Activated T-helper 1 cell treated with Interleukin-2 at 50 U/mL for 16 hours (primary cell): ENCODE results near the gene MAP3K4.
"Not testable (repeated sequence)": the region's sequence is repeated elsewhere in the genome, so short reads cannot be mapped to it uniquely, and the experiment has no call there.

Experiments used
- DNase-seq: peaks from one replicate; pipeline ENCODE4 v3.0.0-alpha.2; 2020; ENCODE audit warnings: low read depth

The MAP3K4 gene

GRCh38 chr6:161082215-161082614 is 90.6 kb downstream of the MAP3K4 start:
- no peak for DNase-seq

- no peak for DNase-seq
These were observed 93.7 kb downstream of the MAP3K4 start for GRCh38 chr6:161085246-161085645.

- no peak for DNase-seq
These were observed 97.2 kb downstream of the MAP3K4 start for GRCh38 chr6:161088676-161089328.

DNA sequence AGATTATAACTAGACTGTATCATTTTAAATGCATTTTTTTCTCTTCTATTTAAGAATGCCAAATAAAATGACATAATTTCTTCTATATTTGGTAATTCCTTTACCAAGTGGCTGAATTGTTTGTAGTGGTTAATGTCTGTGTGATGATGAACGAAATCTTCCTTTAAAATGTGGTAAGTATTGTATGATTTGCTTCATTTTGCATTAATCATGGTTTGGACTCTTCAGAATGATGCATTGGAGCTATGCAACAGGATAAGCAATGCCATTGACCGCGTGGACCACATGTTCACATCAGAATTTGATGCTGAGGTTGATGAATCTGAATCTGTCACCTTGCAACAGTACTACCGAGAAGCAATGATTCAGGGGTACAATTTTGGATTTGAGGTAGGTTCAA is 99.6 kb downstream of the MAP3K4 start:
- no peak for DNase-seq

- no peak for DNase-seq
These were observed 100.6 kb downstream of the MAP3K4 start for GRCh38 chr6:161091972-161092701.

DNA sequence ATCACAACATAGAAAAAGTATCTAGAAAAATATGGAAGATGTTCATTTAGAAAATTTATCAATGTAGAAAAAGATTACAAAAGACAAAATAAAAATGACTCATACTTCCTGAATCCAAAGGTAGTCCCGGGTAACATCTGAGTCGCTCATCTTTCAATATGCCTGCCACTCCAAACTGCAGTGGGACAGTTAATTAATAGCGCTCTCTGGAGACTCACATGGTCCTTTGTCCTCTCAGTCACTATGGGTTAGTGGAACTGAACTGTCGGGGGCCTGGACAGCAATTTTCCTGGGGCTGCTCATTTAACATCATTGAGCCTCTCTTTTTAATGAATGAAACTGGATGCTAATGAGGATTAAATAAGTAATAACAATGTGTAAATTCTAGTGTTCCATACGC is 103.4 kb downstream of the MAP3K4 start:
- DNase-seq = no peak

- DNase-seq = no peak
These were observed 104.3 kb downstream of the MAP3K4 start for GRCh38 chr6:161095916-161096315.

DNA sequence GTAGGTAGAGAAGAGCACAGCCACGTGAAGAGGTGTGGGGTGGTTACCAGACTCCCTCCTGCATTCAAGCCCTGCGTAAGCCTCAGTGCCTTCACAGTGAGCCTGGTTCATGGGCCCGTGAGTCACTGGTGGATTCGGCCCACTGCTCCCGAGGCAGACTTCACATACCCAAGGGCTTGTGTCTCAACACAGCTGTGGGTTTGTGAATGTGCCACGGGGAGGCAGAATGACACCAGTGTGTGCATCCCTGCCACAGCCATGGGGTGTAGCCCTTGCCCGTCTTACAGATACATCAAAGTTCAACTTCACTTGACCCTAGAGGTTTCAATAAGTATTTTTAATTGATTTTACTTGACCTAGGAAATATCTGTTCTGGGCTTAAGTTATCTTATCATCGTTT is 108.5 kb downstream of the MAP3K4 start:
- no peak for DNase-seq

- no peak for DNase-seq
These were observed 109.9 kb downstream of the MAP3K4 start for GRCh38 chr6:161101517-161101916.

- DNase-seq = no peak
These were observed 111.9 kb downstream of the MAP3K4 start for GRCh38 chr6:161103475-161103874.

DNA sequence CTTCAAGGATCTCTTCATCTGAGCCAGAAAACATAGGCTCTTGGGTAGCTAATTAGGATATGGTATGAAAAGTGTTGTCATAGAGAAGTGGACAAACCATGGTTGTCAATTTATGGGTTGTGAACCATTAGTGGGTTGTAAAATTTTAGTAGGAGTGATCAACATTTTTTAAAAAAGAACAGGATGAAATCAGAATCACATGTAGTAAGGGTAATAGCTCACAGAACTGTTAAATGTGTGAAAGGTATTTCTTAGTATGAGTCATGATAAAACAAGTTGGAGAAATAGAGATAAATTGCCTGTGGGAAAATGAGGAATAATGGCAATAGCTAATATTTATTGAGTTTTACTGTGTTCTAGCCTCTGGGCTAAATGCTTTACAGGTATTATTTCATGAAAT is 113.4 kb downstream of the MAP3K4 start:
- no peak for DNase-seq

GRCh38 chr6:161105408-161105807 is 113.8 kb downstream of the MAP3K4 start:
- DNase-seq = no peak

- DNase-seq = no peak
These were observed 116.5 kb downstream of the MAP3K4 start for GRCh38 chr6:161107779-161108730.

DNA sequence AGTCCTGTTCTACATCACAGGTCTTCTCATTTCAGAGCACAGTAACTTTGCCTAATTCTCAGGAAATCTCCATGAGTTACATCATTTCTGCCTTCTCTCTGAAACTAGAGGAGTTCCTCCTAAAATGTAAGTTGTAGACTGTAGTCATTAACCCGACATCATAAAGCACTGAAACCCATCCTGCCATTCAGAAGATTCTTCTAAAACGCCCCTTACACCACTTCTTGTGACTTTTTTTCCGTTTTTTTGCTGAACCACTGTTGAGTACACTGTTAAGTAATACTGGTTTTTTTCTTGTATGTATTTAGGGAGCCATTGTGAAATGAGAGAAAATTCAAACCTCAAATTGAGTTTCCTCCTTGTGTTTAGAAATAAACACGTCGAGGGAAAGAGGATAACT is 117.3 kb downstream of the MAP3K4 start:
- no peak for DNase-seq

- DNase-seq = no peak
These were observed 117.8 kb downstream of the MAP3K4 start for GRCh38 chr6:161109366-161109765.

- DNase-seq = no peak
These were observed 118.6 kb downstream of the MAP3K4 start for GRCh38 chr6:161110028-161110779.

DNA sequence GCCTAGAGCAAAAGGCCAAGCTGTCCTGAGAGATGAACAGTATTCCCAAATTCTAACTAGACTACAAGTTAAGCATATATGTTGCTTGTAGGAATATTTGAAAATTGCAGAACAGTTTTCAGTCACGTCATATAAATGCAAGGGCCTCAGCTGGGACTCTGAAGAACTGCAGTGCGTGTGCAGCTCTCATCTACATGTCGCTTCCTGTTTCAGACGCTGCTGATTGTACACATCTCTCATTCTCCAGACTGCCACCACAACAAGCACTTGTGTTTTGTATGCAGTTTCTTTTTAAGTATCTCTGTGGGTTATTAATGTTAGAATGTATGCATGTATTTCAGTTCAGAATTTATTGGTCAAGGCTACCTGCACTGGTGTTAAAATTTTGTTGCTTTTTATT is 119.7 kb downstream of the MAP3K4 start:
- DNase-seq = no peak

DNA sequence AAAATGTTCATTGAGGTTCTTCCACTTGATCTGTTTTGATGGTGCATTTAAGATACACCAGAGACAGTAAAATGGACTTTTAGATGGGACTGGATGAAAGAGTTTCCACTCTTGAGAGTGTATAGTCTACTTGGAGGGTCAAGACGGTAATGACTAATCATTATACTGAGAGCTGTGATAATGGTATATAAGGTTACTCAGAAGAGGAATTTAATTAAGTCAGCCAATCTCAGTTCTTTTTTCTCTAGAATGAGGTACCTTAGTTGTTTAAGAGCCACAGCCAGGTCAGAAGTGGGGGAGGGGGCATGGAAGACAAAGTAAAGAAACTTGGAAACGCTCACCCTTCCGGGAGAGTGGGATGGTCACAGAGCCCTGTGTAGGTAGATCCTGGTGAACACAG is 123.9 kb downstream of the MAP3K4 start:
- no peak for DNase-seq

DNA sequence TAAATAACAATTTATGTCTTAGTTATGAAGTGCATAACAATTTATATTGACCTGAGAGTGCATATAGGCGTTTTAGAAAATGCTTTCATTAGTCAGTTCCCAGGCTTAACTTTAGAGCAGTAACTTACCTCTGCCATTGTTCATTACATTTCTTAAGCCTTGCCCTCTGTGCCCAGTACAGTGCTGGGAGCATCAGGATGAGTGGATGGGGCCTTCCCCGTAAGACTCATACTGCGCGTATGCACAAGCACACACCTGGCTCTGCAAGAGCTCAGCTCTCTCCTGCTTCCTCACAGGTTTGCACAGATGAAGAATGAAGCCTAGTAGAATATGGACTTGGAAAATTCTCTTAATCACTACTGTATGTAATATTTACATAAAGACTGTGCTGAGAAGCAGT is 125.0 kb downstream of the MAP3K4 start:
- DNase-seq = no peak

GRCh38 chr6:161117308-161117707 is 125.7 kb downstream of the MAP3K4 start:
- DNase-seq = no peak

DNA sequence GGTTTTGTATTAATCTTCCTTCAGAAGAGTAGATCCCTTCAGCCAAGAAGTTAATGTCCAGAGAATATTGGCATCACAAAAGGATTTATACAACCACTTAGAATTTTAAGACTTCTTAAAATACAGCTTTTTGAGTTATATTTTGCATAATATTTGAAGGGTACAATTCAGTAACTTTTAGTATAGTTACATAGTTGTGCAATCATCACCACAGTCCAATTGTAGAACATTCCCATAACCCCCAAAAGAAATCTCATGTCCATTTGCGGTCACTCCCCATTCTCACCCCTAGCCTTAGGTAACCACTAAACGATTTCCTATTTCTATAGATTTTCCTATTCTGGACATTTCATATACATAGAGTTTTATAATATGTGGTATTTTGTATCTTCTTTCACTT is 126.4 kb downstream of the MAP3K4 start:
- no peak for DNase-seq

DNA sequence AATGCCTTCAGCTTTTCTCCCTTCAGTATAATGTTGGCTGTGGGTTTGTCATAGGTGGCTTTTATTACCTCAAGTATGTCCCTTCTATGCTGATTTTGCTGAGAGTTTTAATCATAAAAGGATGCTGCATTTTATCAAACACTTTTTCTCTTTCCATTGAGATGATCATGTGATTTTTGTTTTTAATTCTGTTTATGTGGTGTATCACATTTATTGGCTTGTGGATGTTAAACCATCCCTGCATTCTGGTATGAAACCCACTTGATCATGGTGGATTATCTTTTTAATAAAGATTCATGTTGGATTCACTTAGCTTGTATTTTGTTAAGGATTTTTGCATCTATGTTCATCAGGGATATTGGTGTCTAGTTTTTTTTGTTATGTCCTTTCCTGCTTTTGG is 131.8 kb downstream of the MAP3K4 start:
- DNase-seq = not testable (repeated sequence)
